Stimulated activated CD8-positive, alpha-beta memory T cell treated with anti-CD3 and anti-CD28 coated beads, Interleukin-4, amount 100 ng/mL, for 24 hours (primary cell): Measurements from ENCODE around the gene ZC3H15.

Source experiments
- DNase-seq: peaks from one replicate; pipeline ENCODE4 v3.0.0-alpha.2; 2020; ENCODE audit warnings: low read depth

The ZC3H15 gene

GRCh38 chr2:186543561-186544131, 57.6 kb downstream of the ZC3H15 start:
- no peak for DNase-seq

- no peak for DNase-seq
Observed at GRCh38 chr2:186544255-186544675, 58.2 kb downstream of the ZC3H15 start.

GRCh38 chr2:186546846-186547245, 60.8 kb downstream of the ZC3H15 start:
- no peak for DNase-seq

GRCh38 chr2:186551323-186552050, 65.4 kb downstream of the ZC3H15 start:
- DNase-seq: no peak

GRCh38 chr2:186554429-186554828, 68.4 kb downstream of the ZC3H15 start:
- no peak for DNase-seq

GRCh38 chr2:186554850-186555671, 69.0 kb downstream of the ZC3H15 start:
- no peak for DNase-seq

- DNase-seq: no peak
Observed at GRCh38 chr2:186558512-186559276, 72.6 kb downstream of the ZC3H15 start.
